GM12865 (cell line): ENCODE results near the gene GDPD4.
"Not testable (repeated sequence)": the region's sequence is repeated elsewhere in the genome, so short reads cannot be mapped to it uniquely, and the experiment has no call there.

Source experiments
- DNase-seq: peaks from one replicate; pipeline ENCODE4 v3.0.0; 2010; ENCODE audit warnings: low read depth
- H3K4me3 ChIP-seq: 2 replicates; pipeline ENCODE4 v1.5.1; 2011; ENCODE audit warnings: mild to moderate bottlenecking, low read depth, low read length, control low read depth
- TF ChIP-seq, protein P1 (sequence below): IDR thresholded peaks from 2 replicates; pipeline ENCODE4 v1.5.1; 2011; ENCODE audit warnings: low read length, control low read depth, low read depth, inconsistent platforms; ENCODE audit not compliant: insufficient read depth; ENCODE audit errors: missing control alignments

GDPD4 gene

DNA sequence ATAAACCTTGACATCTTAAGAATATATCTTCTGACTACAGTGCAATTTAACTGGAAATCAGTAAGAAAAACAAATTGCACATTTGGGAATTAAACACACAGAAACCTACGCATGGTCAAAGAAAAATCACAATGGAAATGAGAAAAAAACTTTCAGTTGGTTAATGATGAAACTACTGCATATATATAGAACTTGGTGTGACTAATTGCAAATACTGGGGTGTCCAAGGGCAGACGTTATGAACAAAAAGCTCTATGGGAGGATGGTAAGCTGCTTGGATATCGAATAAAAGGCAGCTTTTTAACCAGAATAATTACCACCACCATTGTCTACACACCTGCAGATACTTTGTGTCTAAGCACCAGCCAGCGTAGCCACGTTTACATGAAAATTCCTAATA, 791 bp downstream of the GDPD4 start:
- no peak overlapping the region for H3K4me3 ChIP-seq
- no peak for DNase-seq
- TF ChIP-seq, protein P1, sequence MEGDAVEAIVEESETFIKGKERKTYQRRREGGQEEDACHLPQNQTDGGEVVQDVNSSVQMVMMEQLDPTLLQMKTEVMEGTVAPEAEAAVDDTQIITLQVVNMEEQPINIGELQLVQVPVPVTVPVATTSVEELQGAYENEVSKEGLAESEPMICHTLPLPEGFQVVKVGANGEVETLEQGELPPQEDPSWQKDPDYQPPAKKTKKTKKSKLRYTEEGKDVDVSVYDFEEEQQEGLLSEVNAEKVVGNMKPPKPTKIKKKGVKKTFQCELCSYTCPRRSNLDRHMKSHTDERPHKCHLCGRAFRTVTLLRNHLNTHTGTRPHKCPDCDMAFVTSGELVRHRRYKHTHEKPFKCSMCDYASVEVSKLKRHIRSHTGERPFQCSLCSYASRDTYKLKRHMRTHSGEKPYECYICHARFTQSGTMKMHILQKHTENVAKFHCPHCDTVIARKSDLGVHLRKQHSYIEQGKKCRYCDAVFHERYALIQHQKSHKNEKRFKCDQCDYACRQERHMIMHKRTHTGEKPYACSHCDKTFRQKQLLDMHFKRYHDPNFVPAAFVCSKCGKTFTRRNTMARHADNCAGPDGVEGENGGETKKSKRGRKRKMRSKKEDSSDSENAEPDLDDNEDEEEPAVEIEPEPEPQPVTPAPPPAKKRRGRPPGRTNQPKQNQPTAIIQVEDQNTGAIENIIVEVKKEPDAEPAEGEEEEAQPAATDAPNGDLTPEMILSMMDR: no peak

DNA sequence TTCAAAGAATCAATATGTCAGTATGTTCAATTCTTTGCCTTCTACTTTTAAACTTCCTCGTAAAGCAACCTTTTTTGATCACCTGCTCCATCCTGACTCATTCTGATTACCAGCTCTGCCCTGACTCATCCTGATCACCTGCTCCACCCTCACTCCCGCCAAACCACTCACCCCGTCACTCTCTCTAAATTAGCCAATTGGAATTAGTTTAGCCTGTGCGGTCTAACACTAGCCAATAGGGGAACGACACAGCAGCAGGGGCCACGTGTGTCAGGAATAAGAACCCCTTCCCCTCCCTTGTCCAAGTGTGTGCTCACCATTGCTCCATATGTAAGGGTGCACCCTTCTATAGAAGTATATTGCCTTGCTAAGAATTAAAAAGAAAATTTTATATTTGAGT, 1.5 kb downstream of the GDPD4 start:
- DNase-seq, H3K4me3 ChIP-seq: not testable (repeated sequence)

DNA sequence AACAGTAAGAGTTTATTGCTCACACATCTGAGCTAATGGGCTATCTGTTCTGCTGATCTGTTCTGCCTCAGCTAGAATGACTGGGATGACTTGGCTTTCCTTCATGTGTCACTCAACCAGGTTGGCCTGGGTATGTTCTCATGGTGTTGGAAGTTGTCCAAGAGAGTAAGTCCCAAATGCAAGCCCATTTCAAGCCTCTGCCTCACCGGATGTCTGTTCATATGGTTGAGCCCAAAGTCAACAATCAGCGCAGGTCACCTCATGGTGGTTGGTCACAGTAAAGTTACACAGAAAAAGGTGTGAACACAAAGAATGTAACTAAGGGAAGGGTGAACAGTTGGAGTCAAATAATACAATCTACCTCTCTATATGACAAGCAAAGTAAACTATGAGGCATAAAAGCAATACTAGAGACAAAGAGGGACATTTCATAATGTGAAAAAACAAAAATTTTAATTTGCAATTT, 1.9 kb downstream of the GDPD4 start:
- no peak for DNase-seq

DNA sequence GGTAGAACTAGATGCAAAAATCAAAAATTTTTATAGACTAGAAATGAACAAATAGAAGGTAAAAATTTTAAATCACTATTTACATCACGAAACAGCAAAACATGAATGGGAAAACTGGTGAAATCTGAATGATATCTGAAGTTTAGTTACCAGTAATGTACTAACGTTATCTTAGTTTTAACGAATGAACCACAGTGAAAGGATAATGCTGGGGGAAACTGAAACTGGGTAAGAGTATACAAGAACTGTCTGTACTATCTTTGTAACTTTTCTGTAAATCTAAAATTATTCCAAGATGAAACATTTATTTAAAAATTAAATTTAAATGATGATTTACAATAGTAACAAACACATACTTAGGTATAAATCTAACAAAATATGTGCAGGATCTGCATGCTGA, 7.4 kb downstream of the GDPD4 start:
- DNase-seq: no peak
- TF ChIP-seq, protein P1: no peak
- H3K4me3 ChIP-seq: no peak overlapping the region

More for the DNA sequence above, 1.9 kb downstream of the GDPD4 start:
- TF ChIP-seq, protein P1: no peak
- no peak overlapping the region for H3K4me3 ChIP-seq

DNA sequence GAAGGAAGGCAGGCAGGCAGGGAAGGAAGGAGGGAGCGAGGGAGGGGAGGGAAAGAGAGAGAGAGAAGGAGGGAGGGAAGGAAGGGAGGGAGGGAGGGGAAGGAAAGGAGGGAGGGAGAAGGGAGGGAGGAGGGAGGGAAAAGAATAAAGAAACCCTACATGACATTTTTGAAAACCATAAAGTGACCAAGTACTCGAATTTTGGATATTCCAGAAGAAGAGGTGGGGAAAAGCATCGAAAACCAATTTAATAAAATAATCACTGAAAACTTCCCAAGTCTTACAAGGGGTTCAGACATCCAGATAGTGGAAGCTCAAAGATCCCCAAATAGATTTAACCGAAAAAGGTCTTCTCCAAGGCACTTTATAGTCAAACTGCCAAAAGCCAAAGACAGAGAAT, 11.7 kb downstream of the GDPD4 start:
- TF ChIP-seq, protein P1: no peak
- no peak overlapping the region for H3K4me3 ChIP-seq
- no peak for DNase-seq

DNA sequence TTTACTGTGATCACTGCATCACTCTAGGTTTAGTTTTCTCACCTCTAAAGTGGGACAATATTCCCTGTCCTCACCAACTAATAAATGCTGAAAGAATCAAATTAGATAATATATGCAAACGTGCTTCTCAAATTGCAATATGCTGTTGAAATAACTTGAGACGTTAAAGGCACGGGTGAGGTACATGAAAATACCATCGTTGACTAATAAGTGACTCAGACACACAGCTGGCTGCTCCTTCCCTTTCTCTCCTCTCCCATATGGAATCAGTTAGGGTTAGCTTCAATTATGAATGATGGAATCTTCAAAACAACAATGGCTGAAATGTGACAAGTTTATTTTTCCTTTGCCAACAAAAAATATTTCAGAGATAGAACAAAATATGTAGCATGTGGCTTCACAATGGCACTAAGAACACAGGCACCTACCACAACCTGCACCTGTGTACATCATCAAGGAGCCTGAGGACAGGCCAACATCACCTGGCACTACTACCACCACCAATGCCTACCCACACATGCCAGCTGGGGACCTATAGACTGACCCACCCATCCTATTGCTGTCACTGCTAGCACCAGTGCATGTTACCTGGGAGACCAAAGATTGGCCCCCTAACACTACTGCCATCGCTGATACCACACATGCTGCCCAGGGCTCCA, 13.7 kb downstream of the GDPD4 start:
- TF ChIP-seq, protein P1: no peak
- no peak overlapping the region for H3K4me3 ChIP-seq
- DNase-seq: no peak

DNA sequence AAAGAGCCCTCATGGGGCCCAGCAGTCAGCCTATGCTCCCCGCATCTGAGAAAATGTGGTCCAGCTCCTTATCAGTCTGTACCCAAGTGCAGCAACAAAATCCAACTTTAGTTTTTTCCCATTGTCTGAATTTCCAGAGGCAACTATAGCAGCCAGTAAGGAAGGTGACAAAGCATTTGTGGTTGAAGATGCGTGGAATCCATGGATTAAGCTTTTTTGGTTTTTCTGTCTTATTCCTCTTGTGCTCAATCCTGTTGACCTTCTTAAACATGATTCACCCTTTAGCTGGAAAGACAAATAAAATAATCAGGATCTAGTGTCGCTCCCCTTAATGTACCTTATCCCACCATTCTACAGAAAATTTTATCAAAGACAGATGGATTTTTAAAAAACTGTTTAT, 14.3 kb downstream of the GDPD4 start:
- DNase-seq: no peak
- TF ChIP-seq, protein P1: no peak
- H3K4me3 ChIP-seq: no peak overlapping the region
